Measurements from ENCODE around the gene SCN10A. TPM values are rescaled to one million over a fixed set of nuclear protein-coding genes. Genes with fewer than 3 reads are reported as not detected.

Gene SCN10A
- total RNA-seq, 1 donor from 2014 or later: not detected

GRCh38 chr3:38763569-38763968, 52.4 kb downstream of the SCN10A start:
- no peak for TF ChIP-seq CTCF (IDR thresholded peaks at IDR 0.05; ENCODE audit: partially characterized antibody, unreplicated experiment)
- H3K4me1 Mint-ChIP-seq (ENCODE audit: low read depth, unreplicated experiment): no peaks in the 10 kb centered on the region
- no peak for DNase-seq
- no peak overlapping the region for H3K27ac Mint-ChIP-seq (ENCODE audit: unreplicated experiment)
- H3K9me3 Mint-ChIP-seq (ENCODE audit: unreplicated experiment): peaks cover 3% of the 10 kb centered on the region
- peaks cover 5% of the 10 kb centered on the region for H3K27me3 Mint-ChIP-seq (ENCODE audit: unreplicated experiment)
- no peak overlapping the region for H3K4me3 Mint-ChIP-seq (ENCODE audit: unreplicated experiment)
- H3K36me3 Mint-ChIP-seq (ENCODE audit: unreplicated experiment): peaks cover 6% of the 10 kb centered on the region

- Mint-ChIP-seq H3K9me3 (ENCODE audit: unreplicated experiment) (no peaks in the 10 kb centered on the region), H3K36me3 (ENCODE audit: unreplicated experiment) (peaks cover 6% of the 10 kb centered on the region), H3K4me3 (ENCODE audit: unreplicated experiment) (no peak overlapping the region), H3K27me3 (ENCODE audit: unreplicated experiment) (peaks cover 12% of the 10 kb centered on the region), H3K27ac (ENCODE audit: unreplicated experiment) (no peak overlapping the region), H3K4me1 (ENCODE audit: low read depth, unreplicated experiment) (no peaks in the 10 kb centered on the region)
- DNase-seq: no peak
- no peak for TF ChIP-seq CTCF (IDR thresholded peaks at IDR 0.05; ENCODE audit: partially characterized antibody, unreplicated experiment)
Measured at GRCh38 chr3:38758557-38758956, 57.5 kb downstream of the SCN10A start.

GRCh38 chr3:38757721-38758120, 58.3 kb downstream of the SCN10A start:
- no peak for TF ChIP-seq CTCF (IDR thresholded peaks at IDR 0.05; ENCODE audit: partially characterized antibody, unreplicated experiment)
- no peak for DNase-seq
- no peaks in the 10 kb centered on the region for H3K9me3 Mint-ChIP-seq (ENCODE audit: unreplicated experiment)

GRCh38 chr3:38756892-38757291, 59.1 kb downstream of the SCN10A start:
- no peak for TF ChIP-seq CTCF (IDR thresholded peaks at IDR 0.05; ENCODE audit: partially characterized antibody, unreplicated experiment)
- Mint-ChIP-seq H3K27me3 (ENCODE audit: unreplicated experiment) (peaks cover 18% of the 10 kb centered on the region), H3K27ac (ENCODE audit: unreplicated experiment) (no peak overlapping the region), H3K4me1 (ENCODE audit: low read depth, unreplicated experiment) (no peaks in the 10 kb centered on the region), H3K36me3 (ENCODE audit: unreplicated experiment) (peaks cover 6% of the 10 kb centered on the region), H3K4me3 (ENCODE audit: unreplicated experiment) (no peak overlapping the region), H3K9me3 (ENCODE audit: unreplicated experiment) (no peaks in the 10 kb centered on the region)
- no peak for DNase-seq

More at GRCh38 chr3:38757721-38758120, 58.3 kb downstream of the SCN10A start:
- Mint-ChIP-seq H3K36me3 (ENCODE audit: unreplicated experiment) (peaks cover 6% of the 10 kb centered on the region), H3K27me3 (ENCODE audit: unreplicated experiment) (peaks cover 16% of the 10 kb centered on the region), H3K4me1 (ENCODE audit: low read depth, unreplicated experiment) (no peaks in the 10 kb centered on the region), H3K27ac (ENCODE audit: unreplicated experiment) (no peak overlapping the region), H3K4me3 (ENCODE audit: unreplicated experiment) (no peak overlapping the region)

GRCh38 chr3:38755130-38755529, 60.9 kb downstream of the SCN10A start:
- Mint-ChIP-seq H3K9me3 (ENCODE audit: unreplicated experiment) (no peaks in the 10 kb centered on the region), H3K27me3 (ENCODE audit: unreplicated experiment) (peaks cover 16% of the 10 kb centered on the region), H3K27ac (ENCODE audit: unreplicated experiment) (no peak overlapping the region), H3K36me3 (ENCODE audit: unreplicated experiment) (no peaks in the 10 kb centered on the region), H3K4me1 (ENCODE audit: low read depth, unreplicated experiment) (no peaks in the 10 kb centered on the region), H3K4me3 (ENCODE audit: unreplicated experiment) (no peak overlapping the region)
- DNase-seq: no peak
- TF ChIP-seq CTCF (IDR thresholded peaks at IDR 0.05; ENCODE audit: partially characterized antibody, unreplicated experiment): no peak

All from glutamatergic neuron (in vitro differentiated cells).